CD4-positive, alpha-beta T cell treated with Interleukin-4 for 1 hour (primary cell): Measurements from ENCODE around the gene ITGB7.
"Not testable (repeated sequence)": the region's sequence is repeated elsewhere in the genome, so short reads cannot be mapped to it uniquely, and the experiment has no call there.

Experiments used
- DNase-seq, 2 donors: peaks; one replicate each; pipeline ENCODE4 v3.0.0-alpha.2; 2020 to 2022

ITGB7 gene

DNA sequence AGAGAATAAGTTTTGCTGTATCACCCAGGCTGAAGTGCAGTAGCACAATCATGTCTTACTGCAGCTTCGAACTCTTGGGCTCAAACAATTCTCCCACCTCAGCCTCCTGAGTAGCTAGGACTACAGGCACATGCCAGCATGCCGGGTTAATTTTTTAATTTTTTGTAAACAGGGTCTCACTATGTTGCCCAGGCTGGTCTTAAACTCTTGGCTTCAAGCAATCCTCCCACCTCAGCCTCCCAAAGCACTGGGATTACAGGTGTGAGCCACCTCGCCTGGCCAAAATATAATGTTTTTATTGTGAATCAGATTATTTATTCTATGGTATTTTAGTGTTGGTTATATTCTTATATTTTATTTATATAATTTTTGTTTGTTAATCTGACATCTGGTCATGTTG, 30.3 kb downstream of the ITGB7 start:
- DNase-seq = no peak

DNA sequence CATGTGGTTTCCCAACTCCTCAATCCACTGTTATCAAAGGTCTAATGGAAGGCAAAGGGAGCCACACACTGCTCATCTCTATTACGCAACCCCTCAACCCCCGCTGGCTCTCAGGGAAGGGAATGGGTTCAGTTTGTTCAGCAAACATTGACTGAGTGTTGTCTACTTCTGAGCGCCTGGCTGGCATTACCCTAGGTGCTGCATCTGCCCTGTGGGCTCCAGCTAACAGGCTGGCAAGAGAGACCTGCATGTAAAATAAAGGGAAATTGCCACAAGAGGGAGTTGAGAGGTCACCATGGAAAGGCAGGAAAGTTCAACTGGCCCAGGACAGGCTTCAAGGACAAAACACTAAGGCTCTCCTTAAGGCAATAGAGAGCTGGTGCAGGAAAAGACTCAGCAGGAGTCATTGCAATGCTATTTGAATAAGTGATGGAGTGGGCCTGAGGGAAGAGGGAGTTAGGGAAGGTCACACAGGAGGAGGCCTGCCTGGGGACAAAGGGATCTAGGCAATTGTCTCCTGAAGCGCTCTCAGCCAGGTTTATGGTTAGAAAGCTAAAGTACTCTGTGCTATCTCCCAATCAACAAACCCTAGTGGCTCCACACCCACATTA, 32.1 kb downstream of the ITGB7 start:
- peak in 1 of 2 donors; percentile 30 for DNase-seq

DNA sequence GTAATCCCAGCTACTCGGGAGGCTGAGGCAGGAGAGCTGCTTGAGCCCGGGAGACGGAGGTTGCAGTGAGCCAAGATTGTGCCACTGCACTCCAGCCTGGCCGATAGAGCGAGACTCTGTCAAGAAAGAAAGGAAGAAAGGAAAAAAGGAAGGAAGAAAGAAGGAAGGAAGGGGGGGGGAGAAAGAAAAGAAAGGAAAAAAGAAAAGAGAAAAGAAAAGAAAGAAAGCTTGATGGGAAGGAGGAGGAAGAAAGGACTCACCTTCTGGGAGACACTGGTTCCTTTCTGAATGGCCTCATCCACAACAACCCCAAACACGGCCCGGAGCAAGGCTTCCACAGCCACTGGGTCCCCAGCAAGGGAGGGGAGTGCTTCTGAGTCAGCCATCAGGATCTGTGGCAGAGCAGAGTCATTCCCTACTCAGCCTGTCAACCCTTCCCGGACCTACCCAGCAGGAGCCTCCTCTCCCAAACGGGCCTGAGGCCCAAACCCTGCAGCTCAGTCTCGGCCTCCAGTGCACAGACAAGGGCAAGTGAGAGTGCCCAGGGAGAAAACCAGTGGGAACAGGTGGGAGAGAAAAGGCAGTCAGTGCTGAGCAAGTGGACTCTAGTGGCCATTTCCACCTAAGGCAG, 33.9 kb downstream of the ITGB7 start:
- DNase-seq = no peak

DNA sequence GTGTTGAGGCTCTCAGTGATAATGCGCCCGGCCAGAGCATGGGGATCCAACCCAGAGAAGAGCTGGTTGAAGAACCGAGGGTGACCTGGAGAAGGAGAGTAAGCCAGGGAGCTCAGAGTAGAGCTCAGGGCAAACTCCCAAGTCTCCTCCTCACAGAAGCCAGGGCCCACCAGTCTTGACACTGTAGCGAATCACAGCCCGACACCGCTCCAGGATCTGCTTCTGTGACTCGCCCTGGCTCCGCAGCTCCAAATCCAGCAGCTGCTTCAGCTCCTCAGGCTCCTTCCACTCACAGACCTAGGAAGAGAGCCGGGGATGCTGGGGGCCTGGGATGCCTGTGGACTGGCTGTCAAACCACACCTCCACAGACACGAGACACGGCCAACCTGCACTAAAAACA, 34.7 kb downstream of the ITGB7 start:
- DNase-seq = no peak

DNA sequence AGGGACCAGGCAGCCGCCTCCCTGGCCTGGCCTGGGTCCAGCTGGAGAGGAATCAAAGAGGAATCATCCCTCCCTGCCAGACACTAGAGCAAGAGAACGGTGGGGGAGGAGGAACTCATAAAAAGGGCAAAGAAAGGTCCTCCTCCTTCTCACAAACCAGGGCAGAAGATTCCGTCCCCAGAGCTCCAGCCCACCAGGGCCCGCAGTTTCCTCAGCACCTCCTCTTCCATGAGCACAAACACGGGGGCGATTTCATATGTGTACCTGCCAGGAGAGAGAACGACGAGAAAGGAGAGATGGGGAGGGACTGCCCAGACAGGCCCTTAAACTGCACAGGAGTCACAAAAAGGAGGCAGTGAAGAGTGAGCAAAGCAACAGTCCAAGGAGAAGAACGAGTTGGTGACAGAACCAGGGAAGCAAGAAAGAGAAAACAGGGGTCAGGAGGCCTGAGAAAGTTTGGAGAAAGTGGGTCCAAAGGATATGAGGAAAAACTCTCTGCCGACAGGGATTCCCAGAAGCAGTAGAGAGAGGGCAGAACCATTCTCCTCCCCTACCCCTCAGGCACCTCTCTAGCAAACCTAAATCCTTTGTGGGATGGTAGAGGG, 35.2 kb downstream of the ITGB7 start:
- no peak for DNase-seq

DNA sequence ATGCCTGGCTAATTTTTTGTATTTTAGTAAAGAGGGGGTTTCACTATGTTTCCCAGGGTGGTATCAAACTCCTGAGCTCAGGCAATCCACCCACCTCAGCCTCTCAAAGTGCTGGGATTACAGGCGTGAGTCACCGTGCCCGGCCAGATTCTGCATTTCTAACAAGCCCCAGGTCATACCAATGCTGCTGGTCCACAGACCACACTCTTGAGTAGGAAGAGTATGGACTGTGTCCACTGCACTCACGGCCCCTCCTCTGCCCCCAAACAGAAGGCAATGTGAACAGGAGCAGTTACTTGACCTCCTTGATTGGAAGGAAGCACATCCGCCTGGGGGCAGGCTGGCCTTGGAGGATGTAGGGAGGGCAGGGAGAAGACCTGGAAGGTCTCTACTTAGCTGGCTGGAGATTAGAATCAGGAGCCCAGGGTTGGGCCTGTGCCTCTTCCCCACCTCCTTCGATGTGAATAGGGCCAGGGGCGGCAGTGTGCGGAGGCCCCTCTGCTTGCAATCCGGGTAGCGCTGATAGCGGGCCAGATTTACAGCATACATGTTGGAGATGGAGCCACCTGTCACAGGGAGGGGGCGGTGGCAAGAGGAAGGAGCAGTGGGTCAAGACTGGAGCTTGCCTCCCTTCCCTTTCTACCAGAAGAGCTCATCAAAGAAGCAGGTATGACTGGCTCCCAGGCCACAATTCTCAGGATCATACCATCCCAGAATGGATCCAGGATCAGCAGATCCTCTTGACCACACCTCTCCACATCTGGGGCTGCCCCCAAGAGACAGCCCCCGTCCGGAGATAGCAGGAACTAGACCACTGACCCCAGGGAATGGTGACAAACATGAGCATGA, 36.0 kb downstream of the ITGB7 start:
- no peak for DNase-seq

DNA sequence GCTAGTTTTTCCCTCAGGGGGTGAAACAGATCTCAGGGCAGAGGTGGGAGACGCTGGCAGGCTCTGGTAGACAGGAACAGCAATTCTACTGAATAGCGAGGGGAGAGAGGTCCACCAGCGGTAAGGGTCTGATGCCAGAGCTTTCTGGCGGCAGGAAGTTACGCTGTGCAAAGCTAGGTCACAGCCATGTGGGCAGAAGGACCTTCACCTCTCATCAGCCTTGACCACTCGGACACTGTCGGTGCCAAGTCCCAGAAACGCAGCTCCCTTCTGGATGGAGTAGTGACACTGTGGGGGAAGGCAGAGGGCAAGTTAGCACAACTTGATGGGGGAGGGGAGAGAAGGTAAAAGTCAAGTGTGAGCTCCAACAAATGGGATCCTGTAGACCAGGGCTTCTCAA, 36.8 kb downstream of the ITGB7 start:
- DNase-seq = no peak

DNA sequence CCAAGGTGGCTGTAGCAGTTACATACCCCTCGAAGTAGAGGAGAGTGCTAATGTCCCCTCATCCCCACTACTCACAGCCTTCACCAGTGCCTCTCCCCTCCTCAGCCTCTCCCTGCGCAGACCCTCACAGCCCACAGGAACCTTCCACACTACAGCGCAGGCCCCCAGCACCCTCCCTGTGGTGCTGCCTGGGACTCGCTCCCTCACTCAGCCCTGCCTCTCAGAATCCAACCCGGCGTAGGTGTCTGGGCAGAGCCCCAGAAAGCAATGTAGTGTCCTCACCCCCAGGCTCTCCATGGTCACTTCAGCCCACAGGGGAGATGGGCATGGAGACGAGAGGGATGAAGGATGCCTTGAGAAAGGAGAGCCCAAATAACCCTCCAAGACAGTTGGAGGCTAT, 37.4 kb downstream of the ITGB7 start:
- DNase-seq = no peak

DNA sequence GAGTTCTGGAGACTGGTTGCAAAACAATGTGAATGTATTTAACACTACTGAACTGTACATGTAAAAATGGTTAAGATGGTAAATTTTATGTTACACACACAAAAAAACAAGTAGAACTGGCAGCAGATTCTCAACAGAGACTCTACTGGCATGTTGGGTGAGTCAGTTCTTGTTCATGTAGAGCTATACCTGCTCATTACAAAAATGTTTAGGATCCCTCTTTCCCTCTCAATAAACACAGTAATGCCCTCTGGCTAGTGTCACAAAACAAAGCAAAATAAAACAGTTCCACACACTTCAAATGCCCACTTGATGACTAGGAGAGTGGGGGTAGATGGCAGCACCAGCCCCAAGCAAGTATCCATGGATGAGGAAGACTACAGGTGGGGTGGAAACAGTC, 40.2 kb downstream of the ITGB7 start:
- no peak for DNase-seq

DNA sequence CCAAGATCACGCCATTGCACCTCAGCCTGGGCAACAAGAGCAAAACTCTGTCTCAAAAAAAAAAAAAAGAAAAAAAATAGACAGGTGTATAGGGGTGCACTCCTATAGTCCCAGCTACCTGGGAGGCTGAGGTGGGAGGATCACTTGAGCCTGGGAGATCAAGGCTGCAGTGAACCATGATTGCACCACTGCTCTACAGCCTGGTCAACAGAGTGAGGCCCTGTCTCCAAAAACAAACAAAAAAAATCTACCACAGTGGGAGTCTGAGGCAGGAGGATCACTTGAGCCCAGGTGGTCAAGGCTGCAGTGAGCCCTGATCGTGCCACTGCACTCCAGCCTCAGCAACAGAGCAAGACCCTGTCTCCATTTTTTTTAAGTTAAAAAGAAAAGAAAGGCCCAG, 44.0 kb downstream of the ITGB7 start:
- not testable (repeated sequence) for DNase-seq

DNA sequence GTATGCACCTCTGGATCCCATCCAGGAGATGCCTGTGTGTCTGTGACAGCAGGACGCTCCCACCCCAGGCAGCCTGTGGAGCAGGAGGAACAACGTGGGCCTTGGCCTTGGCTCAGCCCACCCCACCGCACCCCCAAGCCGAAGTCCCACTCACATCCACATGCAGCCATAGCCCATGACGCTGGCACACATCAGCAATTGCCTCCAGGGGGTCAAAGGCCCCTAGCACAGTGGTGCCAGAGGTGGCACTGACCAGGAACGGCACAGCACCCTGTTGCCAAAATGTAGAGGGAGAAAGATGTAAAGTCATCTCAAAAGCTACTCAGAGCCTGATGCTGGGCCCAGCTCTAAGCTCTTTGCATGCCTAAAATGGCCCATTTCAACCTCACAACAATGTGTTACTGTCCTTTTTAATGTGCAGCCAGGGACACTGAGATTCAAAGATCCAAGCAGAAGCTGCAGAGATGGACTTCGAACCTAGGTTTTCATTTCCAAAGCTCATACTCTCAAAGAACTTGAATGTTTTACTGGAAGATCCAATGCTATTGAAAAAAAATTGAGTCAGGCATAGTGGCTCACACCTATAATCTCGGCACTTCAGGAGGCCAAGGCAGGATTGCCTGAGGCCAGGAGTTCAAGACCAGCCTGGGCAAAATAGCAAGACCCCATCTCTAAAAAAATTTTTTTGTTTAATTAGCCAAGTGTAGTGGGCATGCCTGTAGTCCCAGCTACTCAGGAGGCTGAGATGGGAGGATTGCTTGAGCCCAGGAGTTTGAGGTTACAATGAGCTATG, 45.7 kb downstream of the ITGB7 start:
- no peak for DNase-seq

DNA sequence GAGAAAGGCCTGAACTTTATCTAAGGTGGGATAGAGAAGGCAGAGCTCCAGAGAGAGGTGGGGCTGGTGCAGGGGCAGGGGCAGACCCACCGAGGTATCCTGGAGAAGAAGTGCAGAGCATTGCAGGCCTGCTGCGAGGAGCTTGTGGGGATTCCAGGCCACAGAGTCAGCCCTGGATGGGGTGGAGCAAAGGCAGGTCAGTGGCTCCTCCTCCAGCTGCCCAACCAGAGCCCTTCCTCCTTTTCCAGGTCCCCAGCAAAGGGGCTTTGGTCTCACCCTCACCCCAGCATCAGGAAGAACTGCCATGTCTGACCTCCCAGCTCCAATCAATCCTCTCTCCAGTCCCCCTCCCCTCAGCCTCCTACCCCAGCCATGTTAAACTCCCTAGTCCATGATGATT, 46.4 kb downstream of the ITGB7 start:
- DNase-seq = no peak

DNA sequence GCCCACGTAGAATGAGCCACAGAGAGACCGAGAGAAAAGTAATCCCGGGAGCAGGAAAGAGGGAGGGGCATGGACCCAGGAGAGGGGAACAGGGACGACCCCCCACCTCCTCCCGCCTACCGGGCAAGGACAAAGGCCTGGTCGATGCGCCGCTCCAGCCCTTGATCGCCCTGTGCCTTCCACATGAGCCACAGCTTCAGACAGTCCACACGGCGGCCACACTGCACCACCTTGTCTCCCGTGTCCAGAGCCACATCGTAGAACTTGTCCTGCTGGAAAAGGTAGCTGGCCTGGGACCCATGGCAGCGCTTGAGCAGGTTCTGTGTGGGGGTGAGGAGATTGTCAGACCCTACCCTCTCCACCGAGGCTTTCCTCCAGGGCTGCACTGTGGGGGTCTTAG, 47.1 kb downstream of the ITGB7 start:
- DNase-seq = no peak

DNA sequence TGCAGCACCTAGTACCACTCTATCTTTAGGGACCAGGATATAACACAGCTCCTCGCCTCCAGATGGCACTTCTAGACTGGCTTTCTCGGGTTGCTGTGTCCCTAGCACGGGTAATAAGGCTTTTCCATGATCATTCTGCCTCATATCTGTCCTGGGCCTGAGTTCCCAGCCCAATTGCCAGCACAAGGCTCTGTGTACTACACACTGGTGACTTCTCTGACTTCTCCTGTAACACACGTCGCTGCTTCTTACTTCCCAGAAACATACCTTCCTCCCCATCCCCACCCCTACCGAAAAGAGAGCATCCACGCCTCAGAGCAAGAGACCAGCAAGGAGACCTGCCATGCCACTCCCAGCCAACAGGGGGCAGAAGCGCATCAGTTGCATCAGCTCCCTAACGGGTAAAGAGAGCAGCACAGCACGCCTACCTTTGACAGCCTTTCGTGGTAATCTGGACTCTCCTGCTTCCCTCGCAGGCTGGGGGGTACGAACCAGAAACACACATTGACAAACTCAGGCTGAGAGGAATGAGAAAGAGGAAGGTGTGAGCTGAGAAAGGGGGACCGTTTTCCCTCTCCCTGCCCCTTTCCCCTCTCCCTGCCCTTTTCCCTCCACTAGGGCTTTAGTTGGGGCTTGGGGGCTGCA, 47.7 kb downstream of the ITGB7 start:
- peak; percentile 89 to 91 for DNase-seq

DNA sequence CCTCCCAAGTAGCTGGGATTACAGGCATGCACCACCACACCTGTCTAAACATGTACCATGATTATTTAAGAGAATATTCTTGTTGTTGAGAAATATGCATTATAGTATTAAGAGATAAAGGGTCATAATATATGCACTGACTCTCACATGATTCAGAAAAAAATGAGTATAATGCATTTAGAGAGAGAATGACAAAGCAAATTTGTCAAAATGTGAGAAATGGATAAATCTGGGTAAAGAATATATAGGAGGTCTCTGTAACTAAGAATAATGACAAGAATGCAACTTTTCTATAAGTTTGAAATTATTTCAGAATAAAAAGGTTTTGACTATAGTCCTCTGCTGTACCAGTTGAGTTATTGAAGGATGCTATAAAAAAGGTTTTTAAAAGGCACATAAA, 54.7 kb downstream of the ITGB7 start:
- no peak for DNase-seq

DNA sequence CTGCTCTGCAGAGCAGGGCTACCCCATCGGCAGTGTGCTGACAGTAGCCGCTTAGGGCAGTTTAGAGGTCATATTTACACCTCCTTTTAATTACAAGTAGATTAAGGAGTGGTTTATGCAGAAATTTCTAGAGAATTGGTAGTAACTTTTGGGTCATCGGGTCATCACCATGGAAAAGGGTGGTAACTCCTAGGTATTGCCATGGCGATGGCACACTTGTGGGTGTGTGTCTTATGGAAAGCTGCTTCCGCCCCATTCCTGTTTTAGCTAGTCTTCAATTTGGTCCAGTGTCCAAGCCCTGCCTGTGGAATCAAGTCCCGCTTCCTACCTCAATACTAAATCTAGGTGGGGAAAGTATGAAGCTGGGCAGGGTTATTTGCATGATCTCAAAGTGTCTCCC, 56.0 kb downstream of the ITGB7 start:
- no peak for DNase-seq

DNA sequence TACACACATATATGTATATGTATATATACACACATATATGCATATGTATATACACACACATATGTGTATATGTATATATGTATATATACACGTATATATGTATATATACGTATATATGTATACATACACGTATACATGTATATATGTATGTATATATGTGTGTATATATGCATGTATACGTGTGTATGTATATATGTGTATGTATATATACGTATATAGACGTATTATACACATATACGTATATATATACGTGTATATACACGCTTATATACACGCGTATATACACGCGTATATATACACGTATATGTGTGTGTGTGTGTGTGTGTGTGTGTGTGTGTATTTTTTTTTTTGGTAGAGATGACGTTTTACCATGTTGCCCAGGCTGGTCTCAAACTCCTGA, 59.4 kb downstream of the ITGB7 start:
- DNase-seq = no peak

DNA sequence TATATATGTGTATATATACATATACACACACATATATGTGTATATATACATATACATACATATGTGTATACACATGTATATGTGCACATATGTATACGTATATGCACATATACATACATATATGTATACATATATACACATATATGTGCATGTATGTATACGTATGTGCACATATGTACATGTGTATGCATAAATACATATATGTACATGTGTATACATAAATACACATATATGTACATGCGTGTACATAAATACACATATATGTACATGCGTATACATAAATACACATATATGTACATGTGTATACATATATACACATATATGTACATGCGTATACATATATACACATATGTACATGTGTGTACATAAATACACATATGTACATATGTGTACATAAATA, 59.9 kb downstream of the ITGB7 start:
- no peak for DNase-seq

DNA sequence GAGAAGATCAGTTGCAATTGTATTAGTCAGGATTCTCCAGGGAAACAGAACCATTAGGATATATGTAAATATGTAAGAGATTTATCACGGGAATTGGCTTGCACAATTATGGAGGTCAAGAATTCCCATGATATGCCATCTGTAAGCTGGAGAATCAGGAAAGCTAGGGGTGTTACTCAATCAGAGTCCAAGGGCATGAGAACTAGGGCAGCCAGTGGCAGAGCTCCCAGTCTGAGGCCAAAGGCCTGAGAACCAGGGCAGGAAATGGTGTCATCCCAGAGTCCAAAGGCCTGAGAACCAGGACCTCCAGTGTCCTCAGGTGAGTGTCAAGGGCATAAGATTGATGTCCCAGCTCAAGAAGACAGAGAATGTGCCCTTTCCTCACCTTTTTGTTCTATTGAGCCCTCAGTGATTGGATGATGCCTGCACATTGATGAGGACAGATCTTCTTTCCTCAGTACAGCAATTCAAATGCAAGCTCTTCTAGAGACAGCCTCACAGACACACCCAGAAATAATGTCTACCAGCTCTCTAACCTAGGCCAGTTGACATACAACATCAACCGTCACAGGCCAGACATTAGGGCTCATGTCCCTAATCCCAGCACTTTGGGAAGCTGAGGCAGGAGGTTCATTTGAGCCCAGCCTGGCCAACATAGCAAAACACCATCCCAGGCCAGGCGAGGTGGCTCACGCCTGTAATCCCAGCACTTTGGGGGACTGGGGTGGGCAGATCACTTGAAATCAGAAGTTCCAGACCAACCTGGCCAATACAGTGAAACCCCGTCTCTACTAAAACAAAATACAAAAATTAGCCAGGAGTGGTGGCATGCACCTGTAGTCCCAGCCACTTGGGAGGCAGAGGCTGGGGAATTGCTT, 61.4 kb downstream of the ITGB7 start:
- no peak for DNase-seq

DNA sequence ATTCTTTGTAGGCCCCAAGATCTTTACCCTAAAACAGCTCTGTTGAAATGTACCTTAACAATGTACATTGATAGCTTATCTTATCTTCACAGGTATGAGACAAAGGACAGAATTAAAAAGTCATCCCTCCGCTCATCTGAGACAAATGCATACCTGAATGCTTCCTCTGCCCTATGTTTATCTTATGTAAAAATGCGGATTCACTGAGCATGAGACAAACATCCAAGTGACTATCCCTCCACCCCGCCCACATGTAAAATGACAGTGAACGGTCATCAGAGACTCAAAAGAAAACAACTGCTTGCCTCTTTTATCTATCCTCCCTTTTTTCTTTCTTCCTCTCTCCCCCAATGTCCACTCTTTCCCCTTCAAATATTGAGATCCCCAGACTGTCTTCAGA, 63.7 kb downstream of the ITGB7 start:
- no peak for DNase-seq
